Measurements from ENCODE around the gene CTSC. TPM values are rescaled to one million over a fixed set of nuclear protein-coding genes. Genes with fewer than 3 reads are reported as not detected.

The CTSC gene
- total RNA-seq, 4 donors from 2014 or later, result 41.2 to 84.6 (median 46.0) TPM

GRCh38 chr11:88281317-88281712 is 56.2 kb downstream of the CTSC start:
- no peaks in the 10 kb centered on the region for H3K9me3 ChIP-seq
- peaks cover 0 to 59% (median 11%) of the 10 kb centered on the region in 4 donors for H3K4me1 ChIP-seq
- no peaks in the 10 kb centered on the region for H3K27me3 ChIP-seq
- H3K36me3 ChIP-seq, result no peaks in the 10 kb centered on the region
- WGBS, 2 donors, result 63 to 64% methylated on average over 3 of the region's 3 CpGs
- no peak overlapping the region for H3K4me3 ChIP-seq
- H3K27ac ChIP-seq, result peak overlapping the region in 2 of 4 donors; percentile 8 to 26
- DNase-seq (ENCODE audit: low spot score in 2 of 2), result no peak
- no peak for TF ChIP-seq POLR2A (IDR thresholded peaks at IDR 0.05)

- WGBS, 2 donors, result 52 to 55% methylated on average over 6 of the region's 6 CpGs
- H3K4me3 ChIP-seq, result no peak overlapping the region
Observed at GRCh38 chr11:88280673-88281316, 56.7 kb downstream of the CTSC start.

GRCh38 chr11:88277349-88277915 is 60.1 kb downstream of the CTSC start:
- H3K4me1 ChIP-seq, result peaks cover 0 to 22% (median 2%) of the 10 kb centered on the region in 4 donors
- DNase-seq (ENCODE audit: low spot score in 2 of 2), result no peak
- TF ChIP-seq CTCF (IDR thresholded peaks at IDR 0.05), result no peak
- no peak for TF ChIP-seq POLR2A (IDR thresholded peaks at IDR 0.05)
- no peak for TF ChIP-seq EP300 (IDR thresholded peaks at IDR 0.05)
- H3K27me3 ChIP-seq, result no peaks in the 10 kb centered on the region
- WGBS, 2 donors, result 42 to 49% methylated on average over 3 of the region's 3 CpGs
- no peaks in the 10 kb centered on the region for H3K9me3 ChIP-seq
- no peak overlapping the region for H3K27ac ChIP-seq
- no peaks in the 10 kb centered on the region for H3K36me3 ChIP-seq
- H3K4me3 ChIP-seq, result no peak overlapping the region

More at GRCh38 chr11:88280673-88281316, 56.7 kb downstream of the CTSC start:
- no peak for TF ChIP-seq POLR2A (IDR thresholded peaks at IDR 0.05)
- no peak for TF ChIP-seq EP300 (IDR thresholded peaks at IDR 0.05)
- no peak for TF ChIP-seq CTCF (IDR thresholded peaks at IDR 0.05)
- H3K4me1 ChIP-seq, result peaks cover 0 to 56% (median 9%) of the 10 kb centered on the region in 4 donors
- peak overlapping the region in 1 of 4 donors; percentile 26 for H3K27ac ChIP-seq
- DNase-seq (ENCODE audit: low spot score in 2 of 2), result no peak
- no peaks in the 10 kb centered on the region for H3K27me3 ChIP-seq
- H3K36me3 ChIP-seq, result no peaks in the 10 kb centered on the region
- H3K9me3 ChIP-seq, result no peaks in the 10 kb centered on the region

- peaks cover 0 to 7% (median 0%) of the 10 kb centered on the region in 4 donors for H3K4me1 ChIP-seq
- 55 to 62% methylated on average over 1 of the region's 1 CpG for WGBS, 2 donors
- TF ChIP-seq EP300 (IDR thresholded peaks at IDR 0.05) (no peak), POLR2A (IDR thresholded peaks at IDR 0.05) (no peak), CTCF (IDR thresholded peaks at IDR 0.05) (no peak)
- H3K9me3 ChIP-seq, result no peaks in the 10 kb centered on the region
- H3K27ac ChIP-seq, result no peak overlapping the region
- H3K36me3 ChIP-seq, result no peaks in the 10 kb centered on the region
- H3K4me3 ChIP-seq, result no peak overlapping the region
- no peaks in the 10 kb centered on the region for H3K27me3 ChIP-seq
- DNase-seq (ENCODE audit: low spot score in 2 of 2), result no peak
Observed at GRCh38 chr11:88275636-88276035, 61.9 kb downstream of the CTSC start.

- H3K4me1 ChIP-seq, result no peaks in the 10 kb centered on the region
- WGBS, 2 donors, result 80 to 92% methylated on average over 1 of the region's 1 CpG
- no peak for DNase-seq (ENCODE audit: low spot score in 2 of 2)
- H3K4me3 ChIP-seq, result no peak overlapping the region
- peaks cover 0 to 32% (median 0%) of the 10 kb centered on the region in 3 donors for H3K36me3 ChIP-seq
- TF ChIP-seq CTCF (IDR thresholded peaks at IDR 0.05) (no peak), POLR2A (IDR thresholded peaks at IDR 0.05) (no peak), EP300 (IDR thresholded peaks at IDR 0.05) (no peak)
- H3K27me3 ChIP-seq, result no peaks in the 10 kb centered on the region
- no peak overlapping the region for H3K27ac ChIP-seq
- H3K9me3 ChIP-seq, result peaks cover 0 to 5% (median 0%) of the 10 kb centered on the region in 4 donors
Observed at GRCh38 chr11:88266919-88267318, 70.6 kb downstream of the CTSC start.
